GM12873 (cell line): ENCODE measurements around the gene JAK1.

Experiments
- TF ChIP-seq, protein P1 (sequence below): IDR thresholded peaks from 2 replicates; pipeline ENCODE4 v1.5.1; 2012; ENCODE audit warnings: low read depth, mild to moderate bottlenecking, moderate library complexity, low read length, control low read depth; ENCODE audit not compliant: insufficient read depth; ENCODE audit errors: missing control alignments

JAK1 gene

DNA sequence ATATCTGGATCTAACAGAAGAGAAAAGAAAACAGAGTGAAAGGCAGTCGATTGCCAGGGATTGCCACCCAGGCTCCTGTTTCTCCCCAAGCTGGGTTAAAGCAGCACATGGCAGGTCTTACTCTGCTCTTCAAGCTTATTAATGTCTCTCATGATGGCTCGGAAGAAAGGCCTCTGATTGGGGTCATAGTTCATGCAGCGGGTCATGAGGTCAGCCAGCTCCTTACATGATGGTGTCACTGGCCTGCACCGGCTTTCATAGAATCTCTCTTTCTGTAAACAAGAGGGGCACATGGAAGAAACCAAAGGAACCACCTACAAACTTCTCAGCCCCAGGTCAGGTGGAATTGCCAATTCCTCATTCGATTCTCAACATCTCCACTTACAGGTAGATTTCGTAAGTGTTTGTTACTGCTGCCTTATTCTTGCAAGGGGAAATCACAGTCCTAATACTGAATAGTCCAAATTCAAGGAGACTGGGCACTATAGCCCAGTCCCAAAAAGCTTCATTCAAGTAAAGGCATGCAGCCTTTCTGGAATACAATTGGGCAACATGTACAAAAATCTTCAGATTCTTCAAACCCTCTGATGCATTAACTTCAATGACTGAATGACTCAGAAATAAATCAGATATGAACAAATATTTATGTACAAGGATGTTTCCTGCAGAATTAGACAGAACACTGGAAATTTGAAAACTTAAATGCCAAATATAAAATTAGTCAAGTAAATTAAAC is 124.9 kb downstream of the JAK1 start:
- TF ChIP-seq, protein P1, sequence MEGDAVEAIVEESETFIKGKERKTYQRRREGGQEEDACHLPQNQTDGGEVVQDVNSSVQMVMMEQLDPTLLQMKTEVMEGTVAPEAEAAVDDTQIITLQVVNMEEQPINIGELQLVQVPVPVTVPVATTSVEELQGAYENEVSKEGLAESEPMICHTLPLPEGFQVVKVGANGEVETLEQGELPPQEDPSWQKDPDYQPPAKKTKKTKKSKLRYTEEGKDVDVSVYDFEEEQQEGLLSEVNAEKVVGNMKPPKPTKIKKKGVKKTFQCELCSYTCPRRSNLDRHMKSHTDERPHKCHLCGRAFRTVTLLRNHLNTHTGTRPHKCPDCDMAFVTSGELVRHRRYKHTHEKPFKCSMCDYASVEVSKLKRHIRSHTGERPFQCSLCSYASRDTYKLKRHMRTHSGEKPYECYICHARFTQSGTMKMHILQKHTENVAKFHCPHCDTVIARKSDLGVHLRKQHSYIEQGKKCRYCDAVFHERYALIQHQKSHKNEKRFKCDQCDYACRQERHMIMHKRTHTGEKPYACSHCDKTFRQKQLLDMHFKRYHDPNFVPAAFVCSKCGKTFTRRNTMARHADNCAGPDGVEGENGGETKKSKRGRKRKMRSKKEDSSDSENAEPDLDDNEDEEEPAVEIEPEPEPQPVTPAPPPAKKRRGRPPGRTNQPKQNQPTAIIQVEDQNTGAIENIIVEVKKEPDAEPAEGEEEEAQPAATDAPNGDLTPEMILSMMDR, result no peak

DNA sequence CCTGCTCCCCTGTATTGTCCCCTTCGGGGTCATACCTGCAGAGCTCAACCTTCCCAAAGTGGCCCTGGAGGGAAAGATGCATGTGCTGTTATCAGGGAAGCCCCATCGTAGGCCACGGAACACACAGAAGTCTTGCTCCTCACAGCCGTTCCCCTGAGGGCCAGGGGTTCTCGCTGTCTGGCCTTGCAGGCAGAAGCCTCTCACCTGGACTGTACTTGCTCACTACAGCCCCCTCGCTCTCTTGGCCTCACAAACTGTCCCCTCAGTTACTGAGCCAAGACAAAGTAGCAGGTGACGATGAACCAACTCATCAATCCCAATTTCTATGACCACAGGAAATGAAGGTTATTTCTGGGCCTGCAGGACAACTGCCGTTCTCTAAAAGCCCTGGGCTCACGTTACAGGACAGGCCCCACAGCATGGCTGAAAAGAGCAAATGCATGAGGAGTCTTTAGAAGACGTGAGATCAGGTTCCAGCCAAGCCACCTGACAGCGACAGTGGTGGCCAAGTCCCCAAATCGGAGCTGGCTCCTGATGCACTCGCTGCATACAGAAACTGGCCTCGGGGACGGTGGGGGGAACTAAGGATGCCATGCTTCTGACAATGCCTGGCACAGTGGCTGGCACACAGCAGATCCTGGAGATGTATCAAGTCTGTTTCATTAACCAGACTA is 126.5 kb downstream of the JAK1 start:
- TF ChIP-seq, protein P1, result no peak

DNA sequence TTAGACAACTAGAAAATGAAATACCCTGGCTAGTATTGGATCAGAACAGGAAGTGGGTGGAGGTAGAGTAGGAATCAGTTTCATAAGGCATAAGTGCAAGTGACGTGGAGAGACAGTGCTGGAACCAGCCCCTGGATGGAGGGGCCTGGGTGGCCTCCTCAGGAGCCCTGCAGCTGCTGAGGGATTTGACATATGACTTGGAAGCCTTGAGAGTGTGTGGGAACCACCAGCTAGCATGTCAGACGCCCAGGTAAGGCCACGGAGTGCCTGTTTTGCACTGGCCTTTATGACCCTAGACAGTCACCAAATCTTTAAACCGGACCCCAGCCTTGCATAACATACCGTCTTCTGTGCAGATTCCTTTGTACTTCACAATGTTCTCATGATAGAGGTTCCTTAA is 127.1 kb downstream of the JAK1 start:
- TF ChIP-seq, protein P1, result no peak

DNA sequence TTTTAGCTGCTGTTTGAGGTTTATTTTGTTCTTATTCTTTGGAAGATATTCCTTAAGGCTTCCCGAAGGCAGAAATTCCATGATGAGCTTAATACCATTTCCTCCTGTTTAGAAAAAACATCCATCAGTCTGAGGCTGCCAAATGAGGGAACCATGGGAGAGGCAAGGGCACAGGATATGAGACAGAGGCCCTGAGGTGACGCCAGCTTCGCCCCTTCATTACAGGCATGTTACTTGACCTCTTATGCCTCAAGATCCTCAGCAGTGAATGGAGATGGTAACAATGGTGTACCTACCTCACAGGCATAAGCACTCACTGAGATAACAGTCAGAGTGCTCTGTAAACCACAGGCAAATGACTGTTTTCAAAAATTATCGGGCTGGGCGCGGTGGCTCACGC is 127.9 kb downstream of the JAK1 start:
- TF ChIP-seq, protein P1, result no peak

DNA sequence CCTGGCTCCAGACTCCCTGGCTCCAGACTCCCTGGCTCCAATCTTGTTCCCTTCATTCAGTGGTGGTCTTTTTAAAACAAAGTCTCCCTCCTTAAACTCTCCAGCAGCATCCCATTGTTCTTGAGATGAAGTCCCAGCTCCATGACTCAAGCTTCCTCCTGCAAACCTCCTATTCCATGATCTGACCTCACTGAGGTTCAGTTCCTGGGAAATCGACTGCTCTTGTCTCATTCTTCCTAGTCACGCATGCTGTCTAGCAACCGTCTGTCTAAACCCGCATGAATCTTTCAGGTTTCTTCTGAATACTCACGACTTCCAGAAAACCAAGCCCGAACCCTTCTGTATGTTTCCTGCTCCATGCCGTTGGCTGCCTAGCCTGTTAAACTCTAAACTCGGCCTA is 129.5 kb downstream of the JAK1 start:
- TF ChIP-seq, protein P1, result no peak

DNA sequence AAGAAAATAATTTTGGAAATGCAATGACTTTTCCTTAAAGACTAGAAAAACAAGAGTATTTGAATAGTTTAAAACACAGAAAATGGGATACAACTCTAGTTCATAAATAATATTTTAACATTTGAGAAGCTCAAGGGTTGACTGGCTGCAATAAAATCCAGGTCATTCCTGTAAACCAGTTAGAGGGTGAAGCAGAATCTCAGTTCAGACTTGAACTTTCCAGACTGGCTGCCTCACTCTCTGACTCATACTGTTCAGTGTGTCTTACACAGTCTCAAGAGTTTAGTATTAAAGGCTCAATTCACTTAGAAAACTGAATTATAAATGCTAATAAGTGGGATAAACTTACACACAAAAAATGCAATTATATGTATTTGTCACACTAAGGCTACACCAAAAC is 131.6 kb downstream of the JAK1 start:
- TF ChIP-seq, protein P1, result no peak

DNA sequence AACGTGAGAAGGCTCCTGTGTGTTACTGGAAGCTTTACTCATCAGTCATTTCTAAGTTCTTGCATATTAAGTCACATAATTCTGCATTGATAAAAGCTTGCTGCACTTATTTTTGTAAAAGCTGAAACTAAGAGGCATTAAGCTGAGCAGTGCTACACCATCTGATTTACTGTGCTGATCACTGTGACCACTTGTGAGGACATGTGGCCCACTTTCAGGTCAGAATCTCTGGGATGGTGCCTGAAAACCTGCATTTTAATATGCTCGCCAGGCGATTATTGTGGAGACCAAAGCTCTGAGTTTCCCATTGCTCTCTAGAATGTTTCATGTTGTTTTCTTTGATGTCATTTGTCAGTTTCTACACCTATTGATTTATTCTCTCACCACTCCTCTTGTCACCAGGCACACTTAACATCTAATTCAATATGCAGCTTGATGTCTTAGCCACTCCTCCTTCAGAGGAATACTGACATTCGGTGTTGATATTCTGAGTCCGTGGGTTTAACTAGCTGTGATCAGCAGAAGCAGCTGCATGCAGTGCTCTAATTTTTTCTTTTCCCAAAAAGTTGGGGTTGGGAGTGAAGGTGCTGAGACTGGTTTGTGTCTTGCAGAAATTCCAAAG is 136.2 kb downstream of the JAK1 start:
- TF ChIP-seq, protein P1, result no peak
